NCI-H526 (cell line): ENCODE measurements around the gene TRIM69.

ENCODE experiments used
- DNase-seq, 2 experiments: peaks; one replicate each; lab custom pipeline; 2025; lab: John Stamatoyannopoulos, UW

Gene TRIM69

GRCh38 chr15:44804298-44805046, 68.1 kb downstream of the TRIM69 start:
- no peak for DNase-seq

- no peak for DNase-seq
Observed at GRCh38 chr15:44808557-44808956, 72.2 kb downstream of the TRIM69 start.

GRCh38 chr15:44810237-44810636, 73.9 kb downstream of the TRIM69 start:
- DNase-seq: no peak

GRCh38 chr15:44811337-44811736, 75.0 kb downstream of the TRIM69 start:
- DNase-seq: peak; percentile 53 to 57

GRCh38 chr15:44812029-44812517, 75.7 kb downstream of the TRIM69 start:
- peak; percentile 95 to 96 for DNase-seq

- DNase-seq: peak in 1 of 2 experiments; percentile 0
Observed at GRCh38 chr15:44813231-44813630, 76.9 kb downstream of the TRIM69 start.
